Activated CD4-positive, alpha-beta T cell treated with anti-CD3 and anti-CD28 coated beads, Interleukin-2, amount 10 ng/mL, durations not matched to agents 7 days and 5 days (primary cell): ENCODE measurements around the gene ZDBF2. TPM values are rescaled to one million over a fixed set of nuclear protein-coding genes. Genes with fewer than 3 reads are reported as not detected.
"Not testable (repeated sequence)": the region's sequence is repeated elsewhere in the genome, so short reads cannot be mapped to it uniquely, and the experiment has no call there.

ENCODE experiments used
- CTCF ChIA-PET: fragments of 350-600 bp; sonication (Branson Sonifier 250); formaldehyde crosslinking; loops from one replicate; lab custom pipeline; 2021; ENCODE audit warnings: antibody characterized with exemption; lab: Charles Lee
- POLR2A ChIA-PET: fragments of 350-600 bp; sonication (Branson Sonifier 250); formaldehyde crosslinking; loops from one replicate; lab custom pipeline; 2021; ENCODE audit warnings: antibody characterized with exemption; lab: Charles Lee
- DNase-seq: peaks from one replicate; pipeline ENCODE4 v3.0.0-alpha.2; 2020
- H3K27ac Mint-ChIP-seq: one replicate; pipeline ENCODE4 v1.8.0; 2021; ENCODE audit warnings: mild to moderate bottlenecking, moderate library complexity, mixed read lengths
- H3K27me3 Mint-ChIP-seq: one replicate; pipeline ENCODE4 v1.8.0; 2021; ENCODE audit warnings: mixed read lengths
- H3K36me3 Mint-ChIP-seq: one replicate; pipeline ENCODE4 v1.8.0; 2021; ENCODE audit warnings: low read depth, mixed read lengths
- H3K4me1 Mint-ChIP-seq: one replicate; pipeline ENCODE4 v1.8.0; 2021; ENCODE audit warnings: mixed read lengths
- H3K4me3 Mint-ChIP-seq: one replicate; pipeline ENCODE4 v1.8.0; 2021; ENCODE audit warnings: mild to moderate bottlenecking, moderate library complexity, mixed read lengths
- H3K9me3 Mint-ChIP-seq: one replicate; pipeline ENCODE4 v1.8.0; 2021; ENCODE audit warnings: mixed read lengths
- total RNA-seq, 2 experiments: library from RNA; stranded (reverse); gene quantifications; one replicate each; pipeline ENCODE4 v1.2.3, GENCODE V29; 2021

ZDBF2 gene
- total RNA-seq, 2 experiments from 2014 or later = 9.7 to 12.4 TPM

GRCh38 chr2:206266130-206267125 lies 8.0 kb upstream of the ZDBF2 start:
- Mint-ChIP-seq H3K9me3 (peaks cover 2% of the 10 kb centered on the region), H3K36me3 (no peaks in the 10 kb centered on the region), H3K4me3 (no peak overlapping the region), H3K4me1 (peaks cover 6% of the 10 kb centered on the region), H3K27ac (no peak overlapping the region), H3K27me3 (peaks cover 73% of the 10 kb centered on the region)
- ChIA-PET POLR2A (no interaction called here), CTCF (interaction anchor here (0.6 kb wide), 1 partner anchor 280 kb away, joined by 4 read pairs; no protein-coding TSS in a partner anchor)
- no peak for DNase-seq

GRCh38 chr2:206267567-206267966 lies 6.9 kb upstream of the ZDBF2 start:
- no peak for DNase-seq
- H3K36me3 Mint-ChIP-seq = no peaks in the 10 kb centered on the region
- no peak overlapping the region for H3K4me3 Mint-ChIP-seq
- ChIA-PET POLR2A (no interaction called here), CTCF (interaction anchor here (0.6 kb wide), 1 partner anchor 282 kb away, joined by 4 read pairs; no protein-coding TSS in a partner anchor)
- no peak overlapping the region for H3K27ac Mint-ChIP-seq
- H3K9me3 Mint-ChIP-seq = peaks cover 2% of the 10 kb centered on the region
- H3K4me1 Mint-ChIP-seq = peaks cover 6% of the 10 kb centered on the region
- H3K27me3 Mint-ChIP-seq = peaks cover 72% of the 10 kb centered on the region

- H3K27me3 Mint-ChIP-seq = peaks cover 66% of the 10 kb centered on the region
These were observed 3.4 kb upstream of the ZDBF2 start for GRCh38 chr2:206271065-206271464.

DNA sequence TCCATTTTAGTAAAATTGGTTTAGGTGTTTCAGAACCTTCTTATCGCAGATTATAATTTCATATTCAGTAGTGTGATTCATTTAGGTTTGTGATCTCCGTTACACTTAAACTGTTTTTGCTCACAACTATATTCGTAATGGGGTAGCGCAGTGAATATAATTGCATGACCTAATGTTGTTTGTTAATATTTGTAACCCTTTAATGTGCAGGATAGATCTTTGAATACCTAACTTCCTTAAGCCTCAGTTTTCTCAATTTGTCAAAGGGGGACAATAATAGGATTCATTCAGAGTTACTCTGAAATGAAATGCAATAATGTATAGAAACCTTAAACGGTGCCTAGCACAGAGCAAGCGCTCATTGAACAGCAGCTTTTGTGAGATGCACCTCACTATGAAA lies 558 bp upstream of the ZDBF2 start:
- DNase-seq = no peak
- POLR2A ChIA-PET = no interaction called here
- Mint-ChIP-seq H3K36me3 (peaks cover 3% of the 10 kb centered on the region), H3K9me3 (no peaks in the 10 kb centered on the region), H3K4me3 (peak overlapping the region; percentile 81), H3K4me1 (peaks cover 19% of the 10 kb centered on the region), H3K27me3 (peaks cover 57% of the 10 kb centered on the region), H3K27ac (peak overlapping the region; percentile 92)
- CTCF ChIA-PET = interaction anchor here (0.6 to 1.2 kb wide), 3 partner anchors 9 to 1997 kb away, joined by 3 to 8 read pairs (median 3); no protein-coding TSS in a partner anchor

More at GRCh38 chr2:206271065-206271464, 3.4 kb upstream of the ZDBF2 start:
- CTCF ChIA-PET = no interaction called here
- Mint-ChIP-seq H3K36me3 (peaks cover 3% of the 10 kb centered on the region), H3K27ac (no peak overlapping the region), H3K4me3 (no peak overlapping the region), H3K9me3 (no peaks in the 10 kb centered on the region), H3K4me1 (peaks cover 14% of the 10 kb centered on the region)
- POLR2A ChIA-PET = no interaction called here
- no peak for DNase-seq

DNA sequence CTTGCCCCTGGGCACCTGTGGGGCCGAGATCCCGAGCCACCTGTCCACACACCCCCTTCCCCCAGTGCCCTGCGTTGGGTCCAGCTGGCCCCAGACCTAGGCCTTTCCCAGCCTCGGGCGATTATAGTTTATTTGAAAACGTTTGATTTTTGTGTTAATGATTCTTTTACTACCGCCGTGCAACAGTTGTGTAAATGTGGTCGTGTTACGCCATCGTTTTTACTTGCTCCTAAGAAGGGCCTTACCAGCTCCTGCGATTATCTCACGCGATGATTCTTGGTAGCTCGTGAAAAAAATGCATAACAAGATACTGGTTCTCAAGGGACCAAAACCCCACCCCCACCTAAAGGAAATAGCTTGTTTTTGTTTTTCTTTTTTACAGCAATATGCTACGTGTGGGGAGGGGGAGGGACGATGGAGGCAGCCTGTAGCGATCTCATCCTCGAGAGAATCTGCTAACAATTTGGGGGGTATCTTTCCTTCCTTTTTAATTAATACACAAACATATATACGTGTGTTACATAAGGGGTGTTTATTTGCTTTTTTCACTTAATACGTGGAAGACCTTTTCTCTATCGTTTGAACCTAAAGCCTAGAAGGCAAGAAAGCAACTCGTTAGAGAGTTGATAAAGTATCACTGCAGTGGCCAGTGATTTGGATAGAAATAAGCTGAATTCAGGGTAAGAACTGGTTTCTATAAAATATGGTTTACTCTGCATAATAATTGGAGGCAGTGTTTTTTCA lies 1.0 kb downstream of the ZDBF2 start:
- DNase-seq = peak; percentile 58
- Mint-ChIP-seq H3K27ac (peak overlapping the region; percentile 89), H3K9me3 (no peaks in the 10 kb centered on the region), H3K27me3 (peaks cover 52% of the 10 kb centered on the region), H3K4me1 (peaks cover 19% of the 10 kb centered on the region), H3K4me3 (peak overlapping the region; percentile 77), H3K36me3 (peaks cover 3% of the 10 kb centered on the region)
- ChIA-PET POLR2A (interaction anchor here (0.5 kb wide), 2 partner anchors 76 to 1253 kb away, joined by 3 to 4 read pairs; no protein-coding TSS in a partner anchor), CTCF (interaction anchor here (1.0 kb wide), 2 partner anchors 10 to 21 kb away, joined by 3 read pairs; no protein-coding TSS in a partner anchor)

DNA sequence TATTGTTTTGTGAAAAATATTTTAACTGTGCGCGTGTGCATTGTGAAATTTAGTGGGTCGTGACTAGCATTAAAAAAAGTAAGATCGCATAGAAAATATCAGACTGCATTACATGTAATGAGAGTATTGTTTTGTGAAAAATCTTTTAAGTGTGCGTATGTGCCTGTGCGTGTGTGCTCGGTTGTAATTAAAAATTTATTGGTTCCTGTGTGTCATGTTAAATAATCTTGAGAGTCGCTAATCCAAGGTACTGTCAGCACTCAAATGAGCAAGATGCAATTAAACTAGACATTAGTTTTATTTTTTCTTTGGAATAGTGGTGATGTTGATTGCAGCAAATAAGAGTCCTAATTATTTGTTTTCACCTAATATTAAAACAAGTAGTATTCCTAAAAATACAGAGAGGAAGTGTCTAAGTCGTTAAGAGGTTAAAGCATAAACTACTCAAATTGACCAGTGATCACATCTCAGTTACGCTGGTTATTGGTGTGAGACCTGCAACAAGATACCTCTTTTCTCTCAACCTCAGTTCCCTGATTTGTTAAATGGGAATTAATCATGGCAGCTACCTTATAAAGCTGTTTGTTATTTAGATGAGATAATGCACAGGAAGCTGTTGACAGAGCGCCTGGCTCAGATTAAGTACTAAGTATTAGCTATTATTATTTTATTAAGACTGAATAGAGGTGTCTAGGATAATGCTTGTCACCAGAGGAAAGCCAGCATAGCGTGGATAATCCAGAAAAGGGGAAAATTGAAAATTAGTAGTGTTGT lies 1.9 kb downstream of the ZDBF2 start:
- Mint-ChIP-seq H3K9me3 (no peaks in the 10 kb centered on the region), H3K27ac (peak overlapping the region; percentile 89), H3K4me3 (peak overlapping the region; percentile 77), H3K27me3 (peaks cover 49% of the 10 kb centered on the region), H3K36me3 (peaks cover 6% of the 10 kb centered on the region), H3K4me1 (peaks cover 19% of the 10 kb centered on the region)
- DNase-seq = no peak
- ChIA-PET POLR2A (no interaction called here), CTCF (interaction anchor here (1.0 kb wide), 1 partner anchor 9 kb away, joined by 3 read pairs; no protein-coding TSS in a partner anchor)

DNA sequence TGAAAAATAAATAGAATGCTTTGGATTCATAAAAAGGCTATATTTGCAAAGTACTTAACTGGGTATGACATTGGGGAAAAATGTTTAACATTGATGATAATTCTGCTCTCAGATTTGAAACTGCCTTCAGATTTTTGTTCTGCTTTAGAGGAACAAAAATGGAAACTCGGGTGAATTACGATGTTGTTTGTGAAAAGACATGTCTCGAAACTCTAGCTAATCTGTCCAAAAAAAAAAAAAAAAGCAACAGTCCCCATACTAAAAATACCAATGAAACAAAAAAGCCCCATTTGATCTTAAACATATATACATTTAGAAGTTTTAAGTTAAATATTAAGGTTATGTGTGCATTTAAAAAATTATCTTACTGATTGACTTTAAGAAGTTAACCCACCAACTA lies 3.0 kb downstream of the ZDBF2 start:
- no peaks in the 10 kb centered on the region for H3K9me3 Mint-ChIP-seq
- ChIA-PET POLR2A (no interaction called here), CTCF (interaction anchor here (0.6 kb wide), 1 partner anchor 554 kb away, joined by 3 read pairs; no protein-coding TSS in a partner anchor)
- no peak overlapping the region for H3K4me3 Mint-ChIP-seq
- H3K4me1 Mint-ChIP-seq = peaks cover 19% of the 10 kb centered on the region
- H3K27me3 Mint-ChIP-seq = peaks cover 40% of the 10 kb centered on the region
- peaks cover 11% of the 10 kb centered on the region for H3K36me3 Mint-ChIP-seq
- no peak for DNase-seq
- H3K27ac Mint-ChIP-seq = no peak overlapping the region

DNA sequence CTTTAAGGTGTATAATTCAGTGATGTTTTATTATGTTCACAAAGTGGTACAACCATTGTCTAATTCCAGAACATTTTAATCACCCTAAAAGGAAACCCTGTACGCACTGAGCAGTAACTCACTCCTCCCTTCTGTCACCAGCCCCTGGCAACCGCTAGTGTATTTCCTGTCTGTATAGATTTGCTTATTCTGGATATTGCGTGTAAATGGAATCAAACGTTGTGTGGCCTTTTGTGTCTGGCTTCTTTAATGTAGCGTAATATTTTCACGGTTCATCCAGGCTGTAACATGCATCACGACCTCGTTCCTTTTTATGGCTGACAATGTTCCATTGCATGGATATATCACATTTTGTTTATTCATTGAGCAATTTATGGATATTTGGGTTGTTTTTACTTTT lies 8.3 kb downstream of the ZDBF2 start:
- Mint-ChIP-seq H3K4me1 (no peaks in the 10 kb centered on the region), H3K4me3 (no peak overlapping the region), H3K9me3 (peaks cover 11% of the 10 kb centered on the region), H3K27me3 (peaks cover 8% of the 10 kb centered on the region), H3K36me3 (peaks cover 42% of the 10 kb centered on the region), H3K27ac (no peak overlapping the region)
- no peak for DNase-seq
- POLR2A ChIA-PET = no interaction called here
- CTCF ChIA-PET = no interaction called here

DNA sequence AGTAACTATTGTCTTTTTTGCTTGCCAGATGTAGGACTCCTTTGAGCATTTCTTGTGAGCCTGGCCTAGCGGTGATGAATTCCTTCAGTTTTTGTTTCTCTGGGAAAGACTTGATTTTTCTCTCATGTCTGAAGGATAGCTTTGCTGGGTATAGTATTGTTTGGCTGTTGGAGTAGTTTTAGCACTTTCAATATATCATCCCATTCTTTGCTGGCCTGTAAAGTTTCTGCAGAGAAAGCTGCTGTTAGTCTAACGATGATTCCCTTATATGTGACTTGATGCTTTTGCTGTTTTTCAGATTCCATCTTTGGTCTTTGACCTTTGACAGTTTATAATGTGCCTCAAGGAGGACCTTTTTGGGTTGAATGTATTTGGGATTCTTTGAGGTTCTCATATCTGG lies 12.7 kb downstream of the ZDBF2 start:
- ChIA-PET POLR2A (no interaction called here), CTCF (no interaction called here)
- H3K27ac Mint-ChIP-seq = no peak overlapping the region
- peaks cover 66% of the 10 kb centered on the region for H3K36me3 Mint-ChIP-seq
- H3K9me3 Mint-ChIP-seq = peaks cover 17% of the 10 kb centered on the region
- peaks cover 3% of the 10 kb centered on the region for H3K27me3 Mint-ChIP-seq
- no peak for DNase-seq
- no peak overlapping the region for H3K4me3 Mint-ChIP-seq
- no peaks in the 10 kb centered on the region for H3K4me1 Mint-ChIP-seq

DNA sequence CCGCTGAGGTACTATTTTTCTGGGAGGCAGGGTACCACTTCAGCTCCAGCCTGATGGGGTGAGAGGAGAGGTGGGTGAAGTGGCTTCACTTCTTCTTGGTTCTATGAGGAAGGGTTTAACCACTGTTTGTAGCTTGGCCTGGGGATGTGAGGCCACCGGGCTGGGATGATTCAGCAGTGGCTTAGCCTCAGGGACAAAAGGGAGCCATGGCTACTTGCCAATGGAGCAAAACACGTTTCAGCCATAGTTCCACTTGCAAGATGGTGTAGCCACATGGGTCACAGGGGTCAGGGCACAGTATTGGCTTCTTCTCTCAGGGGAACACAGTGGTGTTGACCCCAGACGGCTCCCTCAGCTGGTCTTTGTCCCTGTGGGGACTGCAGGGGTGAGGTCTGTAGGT lies 14.9 kb downstream of the ZDBF2 start:
- DNase-seq = no peak
- Mint-ChIP-seq H3K4me1 (no peaks in the 10 kb centered on the region), H3K36me3 (peaks cover 51% of the 10 kb centered on the region), H3K4me3 (no peak overlapping the region), H3K27ac (no peak overlapping the region), H3K9me3 (peaks cover 14% of the 10 kb centered on the region), H3K27me3 (peaks cover 2% of the 10 kb centered on the region)
- ChIA-PET POLR2A (no interaction called here), CTCF (no interaction called here)

DNA sequence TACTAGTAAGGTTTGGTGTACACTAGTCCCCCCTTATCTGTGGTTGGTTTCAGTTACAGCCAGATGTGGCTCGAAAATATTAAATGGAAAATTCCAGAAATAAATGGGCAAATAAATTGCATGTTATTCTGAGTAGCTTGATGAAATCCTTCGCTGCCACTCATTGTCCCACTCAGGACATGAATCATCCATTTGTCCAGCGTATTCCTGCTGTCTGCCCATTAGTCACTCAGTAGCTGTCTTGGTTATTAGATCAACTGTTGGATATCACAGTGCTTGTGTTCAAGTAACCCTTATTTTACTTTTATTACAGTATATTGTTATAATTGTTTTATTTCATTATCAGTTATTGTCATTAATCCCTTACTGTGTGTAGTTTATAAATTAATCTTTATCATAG lies 21.7 kb downstream of the ZDBF2 start:
- ChIA-PET POLR2A (no interaction called here), CTCF (no interaction called here)
- peaks cover 9% of the 10 kb centered on the region for H3K36me3 Mint-ChIP-seq
- no peak overlapping the region for H3K27ac Mint-ChIP-seq
- no peak overlapping the region for H3K4me3 Mint-ChIP-seq
- H3K27me3 Mint-ChIP-seq = no peaks in the 10 kb centered on the region
- DNase-seq = no peak
- no peaks in the 10 kb centered on the region for H3K4me1 Mint-ChIP-seq
- H3K9me3 Mint-ChIP-seq = no peaks in the 10 kb centered on the region

DNA sequence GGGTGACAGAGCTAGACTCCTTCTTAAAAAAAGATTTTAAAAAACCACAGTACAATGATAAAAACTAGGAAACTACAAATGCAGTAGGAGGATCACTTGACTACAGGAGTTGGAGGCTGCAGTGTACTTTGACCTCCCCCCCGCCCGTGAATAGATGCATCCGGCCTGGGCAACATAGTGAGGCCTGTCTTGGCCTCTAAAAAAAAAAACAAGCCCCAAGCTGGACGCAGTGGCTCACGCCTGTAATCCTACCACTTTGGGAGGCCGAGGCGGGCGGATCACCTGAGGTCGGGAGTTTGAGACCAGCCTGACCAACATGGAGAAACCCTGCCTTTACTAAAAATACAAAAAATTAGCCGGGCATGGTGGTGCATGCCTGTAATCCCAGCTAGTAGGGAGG lies 25.1 kb downstream of the ZDBF2 start:
- H3K27me3 Mint-ChIP-seq, H3K27ac Mint-ChIP-seq, H3K4me1 Mint-ChIP-seq, DNase-seq, POLR2A ChIA-PET, H3K36me3 Mint-ChIP-seq, H3K9me3 Mint-ChIP-seq, H3K4me3 Mint-ChIP-seq, CTCF ChIA-PET: not testable (repeated sequence)
